LNCaP clone FGC (cell line): ENCODE data around the gene TSPAN1.

Experiments used
- DNase-seq: peaks from one replicate; pipeline ENCODE4 v3.0.0-alpha.2; 2011; ENCODE audit warnings: low read depth
- H3K4me3 ChIP-seq: 2 replicates; pipeline ENCODE4 v1.5.1; 2011; ENCODE audit warnings: mild to moderate bottlenecking, low read depth, low read length, control low read depth
- TF ChIP-seq, protein P1 (sequence below): IDR thresholded peaks from 2 replicates; pipeline ENCODE4 v1.5.1; 2012; ENCODE audit warnings: mild to moderate bottlenecking; ENCODE audit not compliant: control insufficient read depth, insufficient read depth; ENCODE audit errors: extremely low read depth

The TSPAN1 gene

DNA sequence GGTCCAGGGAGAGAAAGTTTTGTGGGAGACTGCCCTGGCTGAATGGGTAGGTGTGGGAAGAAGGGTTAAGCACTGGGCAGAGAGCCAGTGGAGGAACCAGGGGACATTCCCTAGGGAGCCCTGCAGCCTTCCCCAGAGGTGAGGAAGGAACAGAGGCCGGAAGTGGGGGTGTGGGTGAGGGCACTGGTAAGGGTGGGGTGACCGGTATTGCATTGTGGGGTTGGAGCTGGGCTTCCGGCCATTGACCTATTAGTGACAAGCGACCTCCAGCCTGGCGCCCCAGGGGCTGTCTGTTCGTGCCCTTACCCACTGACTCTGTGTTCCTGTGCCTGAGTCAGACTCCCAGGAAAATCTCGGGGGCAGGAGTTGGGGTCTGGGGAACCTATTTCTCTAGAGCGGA is 3.5 kb upstream of the TSPAN1 start:
- H3K4me3 ChIP-seq: no peak overlapping the region
- DNase-seq: no peak
- TF ChIP-seq, protein P1, sequence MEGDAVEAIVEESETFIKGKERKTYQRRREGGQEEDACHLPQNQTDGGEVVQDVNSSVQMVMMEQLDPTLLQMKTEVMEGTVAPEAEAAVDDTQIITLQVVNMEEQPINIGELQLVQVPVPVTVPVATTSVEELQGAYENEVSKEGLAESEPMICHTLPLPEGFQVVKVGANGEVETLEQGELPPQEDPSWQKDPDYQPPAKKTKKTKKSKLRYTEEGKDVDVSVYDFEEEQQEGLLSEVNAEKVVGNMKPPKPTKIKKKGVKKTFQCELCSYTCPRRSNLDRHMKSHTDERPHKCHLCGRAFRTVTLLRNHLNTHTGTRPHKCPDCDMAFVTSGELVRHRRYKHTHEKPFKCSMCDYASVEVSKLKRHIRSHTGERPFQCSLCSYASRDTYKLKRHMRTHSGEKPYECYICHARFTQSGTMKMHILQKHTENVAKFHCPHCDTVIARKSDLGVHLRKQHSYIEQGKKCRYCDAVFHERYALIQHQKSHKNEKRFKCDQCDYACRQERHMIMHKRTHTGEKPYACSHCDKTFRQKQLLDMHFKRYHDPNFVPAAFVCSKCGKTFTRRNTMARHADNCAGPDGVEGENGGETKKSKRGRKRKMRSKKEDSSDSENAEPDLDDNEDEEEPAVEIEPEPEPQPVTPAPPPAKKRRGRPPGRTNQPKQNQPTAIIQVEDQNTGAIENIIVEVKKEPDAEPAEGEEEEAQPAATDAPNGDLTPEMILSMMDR: no peak

DNA sequence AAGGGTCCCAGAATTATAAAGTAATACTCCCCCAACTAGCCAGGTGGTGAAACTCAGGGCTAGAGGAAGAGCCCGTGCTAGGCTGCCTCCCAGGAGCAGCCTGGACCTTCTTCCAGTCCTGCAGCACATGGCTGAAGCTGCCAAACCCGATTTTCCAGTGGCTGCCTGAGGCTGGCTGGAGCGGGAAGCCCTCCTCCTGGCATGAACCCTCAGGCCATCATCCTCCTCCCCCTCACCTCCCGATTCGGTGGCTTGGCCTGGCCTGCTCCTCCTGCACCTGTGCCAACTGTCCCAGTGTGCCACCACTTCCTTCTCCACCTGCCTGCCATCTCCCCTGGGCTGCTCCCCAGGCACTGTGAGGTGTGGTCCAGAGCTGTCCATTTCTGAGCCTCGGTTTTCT is 3.0 kb upstream of the TSPAN1 start:
- DNase-seq: peak; percentile 95
- H3K4me3 ChIP-seq: no peak overlapping the region
- TF ChIP-seq, protein P1: no peak

DNA sequence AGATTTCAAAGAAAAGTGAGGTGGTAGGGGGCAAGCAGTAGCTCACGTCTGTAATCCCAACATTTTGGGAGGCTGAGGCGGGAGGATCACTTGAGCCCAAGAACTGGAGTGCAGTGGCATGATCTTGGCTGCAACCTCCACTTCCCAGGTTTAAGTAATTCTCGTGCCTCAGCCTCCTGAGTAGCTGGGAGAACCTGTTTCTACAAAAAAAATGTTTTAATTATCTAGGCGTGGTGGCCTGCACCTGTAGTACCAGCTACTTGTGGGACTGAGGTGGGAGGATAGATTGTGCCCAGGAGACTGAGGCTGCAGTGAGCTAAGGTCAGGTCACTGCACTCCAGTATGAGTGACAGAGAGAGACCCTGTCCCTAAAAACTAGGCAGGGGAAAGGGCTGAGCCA is 2.6 kb upstream of the TSPAN1 start:
- no peak overlapping the region for H3K4me3 ChIP-seq
- TF ChIP-seq, protein P1: no peak
- DNase-seq: no peak

DNA sequence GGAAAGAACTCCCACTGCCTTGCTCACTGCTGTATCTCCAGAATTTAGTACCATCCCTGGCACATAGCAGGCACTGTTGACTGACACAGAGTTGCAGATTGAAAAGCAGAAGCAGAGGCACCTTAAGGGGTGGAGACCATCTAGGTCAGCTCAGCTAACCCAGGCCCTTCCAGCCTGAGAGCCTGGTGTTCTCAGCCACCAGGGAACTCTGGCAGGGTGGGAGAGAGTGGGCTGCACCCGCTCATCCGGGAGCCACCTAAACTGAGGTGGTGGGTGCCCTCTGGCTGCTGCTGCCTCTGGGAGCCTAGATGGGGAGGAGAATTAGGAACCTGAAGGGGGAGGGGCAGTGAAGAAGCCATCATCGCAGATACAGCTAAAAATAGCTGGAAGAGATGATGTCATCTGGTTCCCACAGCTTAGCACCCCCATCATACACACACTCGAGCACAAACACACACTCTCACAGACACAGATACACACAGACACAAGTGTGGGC is 1.5 kb upstream of the TSPAN1 start:
- no peak for DNase-seq

DNA sequence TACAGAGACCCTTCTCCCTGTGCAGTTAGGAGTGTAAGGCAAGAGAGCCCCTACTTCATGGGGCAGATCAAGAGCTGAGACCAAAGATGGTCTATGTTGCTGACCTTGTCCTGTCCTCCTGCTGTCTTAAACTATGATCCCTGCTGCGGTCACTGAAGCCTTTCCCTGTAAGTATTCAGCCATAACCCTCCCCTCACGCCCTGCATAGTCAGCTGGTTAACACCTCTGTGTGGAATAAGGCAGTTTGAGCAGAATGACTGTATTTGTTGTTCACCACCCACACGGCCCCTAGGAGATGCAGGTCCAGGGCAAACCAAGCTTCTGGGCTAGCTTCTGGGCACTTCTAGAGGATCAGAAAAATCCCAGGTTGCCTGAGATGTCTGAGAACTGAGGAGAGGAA is 356 bp downstream of the TSPAN1 start:
- TF ChIP-seq, protein P1: no peak
- no peak overlapping the region for H3K4me3 ChIP-seq
- no peak for DNase-seq

More for the DNA sequence above, 1.5 kb upstream of the TSPAN1 start:
- H3K4me3 ChIP-seq: no peak overlapping the region
- TF ChIP-seq, protein P1: no peak

DNA sequence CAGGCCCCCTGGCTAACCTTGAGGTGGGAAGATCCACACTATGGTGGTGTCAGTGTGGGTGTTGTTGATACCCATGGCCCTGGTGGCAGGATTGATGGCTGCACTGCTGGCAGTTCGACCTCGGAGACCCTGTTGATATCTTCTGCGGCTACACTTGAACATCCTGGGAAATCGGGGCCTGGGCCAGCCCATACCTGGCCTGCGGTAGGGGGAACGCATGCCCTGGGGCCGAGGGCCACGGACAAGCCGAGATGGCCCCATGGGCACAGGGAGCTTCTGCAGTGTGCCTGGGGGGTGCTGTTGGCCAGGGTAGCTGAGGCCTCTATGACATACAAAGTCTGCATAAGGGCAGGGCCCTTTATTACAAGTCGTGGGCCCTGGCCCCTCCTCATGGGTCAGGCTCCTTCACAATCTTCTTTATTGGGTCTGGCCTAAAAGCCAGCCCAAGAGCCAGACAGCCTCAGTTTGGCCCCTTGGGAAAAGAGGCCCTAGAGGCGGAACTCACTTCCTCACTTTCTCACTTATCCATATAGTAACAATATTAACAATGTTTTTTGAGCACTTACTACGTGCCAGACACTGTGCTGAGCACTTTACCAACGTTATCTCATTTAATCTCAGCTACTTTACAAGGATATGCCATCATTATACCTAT is 1.5 kb downstream of the TSPAN1 start, which contains the start of gene P3R3URF:
P3R3URF (minus strand) TSS at position 278 of the 655 bp plus-strand sequence; CDS start at position 261, 17 bp downstream.
- DNase-seq: no peak
- H3K4me3 ChIP-seq: no peak within 1 kb of the TSS
- TF ChIP-seq, protein P1: no peak
